GM12878 (cell line): ENCODE data around the gene NKX2-2. TPM values are rescaled to one million over a fixed set of nuclear protein-coding genes. Genes with fewer than 3 reads are reported as not detected.

ENCODE experiments used
- EGR1 ChIP-seq, 2 experiments: IDR thresholded peaks; 1 replicate in 1 of 2; 2 replicates in 1 of 2; pipeline ENCODE4 v1.6.1; 2011 to 2012; ENCODE audit warnings: low read depth in 2 of 2, low read length in 2 of 2, borderline replicate concordance in 1 of 2, mild to moderate bottlenecking in 1 of 2, moderate library complexity in 1 of 2
- HDAC6 ChIP-seq: fragments of 200-600 bp; sonication (generic); IDR thresholded peaks from one replicate; pipeline ENCODE4 v1.8.0; 2017; ENCODE audit warnings: antibody characterized with exemption; ENCODE audit not compliant: unreplicated experiment
- KAT2A ChIP-seq: conservative IDR thresholded peaks from 2 replicates; pipeline ENCODE4 v1.6.1; 2011; ENCODE audit warnings: low read depth, low read length; ENCODE audit not compliant: control insufficient read depth
- NFYA ChIP-seq: IDR thresholded peaks from 2 replicates; pipeline ENCODE4 v1.6.1; 2011; ENCODE audit warnings: low read depth, mild to moderate bottlenecking, low read length, improper control_type of control experiment, borderline replicate concordance
- PAX8 ChIP-seq: fragments of 450-650 bp; IDR thresholded peaks from 2 replicates; pipeline ENCODE4 v1.6.1; 2017; ENCODE audit warnings: mild to moderate bottlenecking, moderate library complexity
- RB1 ChIP-seq: fragments of 450-650 bp; formaldehyde crosslinking; IDR thresholded peaks from 2 replicates; pipeline ENCODE4 v1.6.1; 2017; ENCODE audit warnings: mild to moderate bottlenecking, borderline replicate concordance
- SMC3 ChIP-seq: IDR thresholded peaks from 2 replicates; pipeline ENCODE4 v1.6.1; 2011; ENCODE audit warnings: low read length, improper control_type of control experiment, borderline replicate concordance
- ZNF207 ChIP-seq: fragments of 450-650 bp; IDR thresholded peaks from 2 replicates; pipeline ENCODE4 v1.6.1; 2014; ENCODE audit warnings: antibody characterized with exemption, mild to moderate bottlenecking, borderline replicate concordance
- ZNF217 ChIP-seq: fragments of 450-650 bp; IDR thresholded peaks from 2 replicates; pipeline ENCODE4 v1.6.1; 2017; ENCODE audit warnings: antibody characterized with exemption, mild to moderate bottlenecking
- polyA plus RNA-seq, 11 experiments: library from polyadenylated mRNA; depleted of rRNA in 4 of 11; unstranded in 6 of 11; stranded (reverse) in 5 of 11; fragments of >200 nt; fragmentation: Nextera tagmentation in 4 of 11; fragmentation: Illumina TruSeq in 1 of 11; extraction: Ambion mirVana in 4 of 11; extraction: Trizol in 1 of 11; gene quantifications; 1 replicate in 1 of 11; 2 replicates in 10 of 11; pipeline versions ENCODE4 v1.2.1 to v1.2.3, GENCODE V29; 2011 to 2016; ENCODE audit warnings: inconsistent platforms in 2 of 11, missing spikeins in 2 of 11, low read depth in 1 of 11
- total RNA-seq, 4 experiments: library from RNA; depleted of rRNA in 3 of 4; stranded (reverse); fragments of >200 nt in 3 of 4; fragmentation: Illumina TruSeq in 1 of 4; extraction: Trizol in 1 of 4; gene quantifications; 2 replicates each; pipeline versions ENCODE4 v1.2.1 to v1.2.3, GENCODE V29; 2013 to 2021
- TF ChIP-seq, protein P1 (sequence below): fragments of 450-650 bp; formaldehyde crosslinking; IDR thresholded peaks from 2 replicates; pipeline ENCODE4 v1.4.0; 2020; ENCODE audit warnings: mild to moderate bottlenecking, moderate library complexity
- TF ChIP-seq, protein P2 (sequence below): fragments of 450-650 bp; IDR thresholded peaks from 2 replicates; pipeline ENCODE4 v1.6.1; 2017; ENCODE audit warnings: mild to moderate bottlenecking
- TF ChIP-seq, protein P3 (sequence below): fragments of 450-650 bp; conservative IDR thresholded peaks from 2 replicates; pipeline ENCODE4 v1.6.1; 2017; ENCODE audit warnings: mild to moderate bottlenecking, moderate library complexity
- TF ChIP-seq, protein P4 (sequence below): fragments of 450-650 bp; IDR thresholded peaks from 2 replicates; pipeline ENCODE4 v1.6.1; 2017; ENCODE audit warnings: mild to moderate bottlenecking, moderate library complexity
- TF ChIP-seq, protein P5 (sequence below): fragments of 450-650 bp; IDR thresholded peaks from 2 replicates; pipeline ENCODE4 v1.6.1; 2018; ENCODE audit warnings: mild to moderate bottlenecking, low read depth, moderate library complexity; ENCODE audit not compliant: partially characterized antibody
- TF ChIP-seq, protein P6 (sequence below): IDR thresholded peaks from 2 replicates; pipeline ENCODE4 v1.6.1; 2012; ENCODE audit warnings: low read depth, low read length, improper control_type of control experiment

The NKX2-2 gene
- total and polyA plus RNA-seq, 10 of the 15 experiments (the other 5 are each of a cell fraction or from before 2014, with no cell fraction given) = not detected

DNA sequence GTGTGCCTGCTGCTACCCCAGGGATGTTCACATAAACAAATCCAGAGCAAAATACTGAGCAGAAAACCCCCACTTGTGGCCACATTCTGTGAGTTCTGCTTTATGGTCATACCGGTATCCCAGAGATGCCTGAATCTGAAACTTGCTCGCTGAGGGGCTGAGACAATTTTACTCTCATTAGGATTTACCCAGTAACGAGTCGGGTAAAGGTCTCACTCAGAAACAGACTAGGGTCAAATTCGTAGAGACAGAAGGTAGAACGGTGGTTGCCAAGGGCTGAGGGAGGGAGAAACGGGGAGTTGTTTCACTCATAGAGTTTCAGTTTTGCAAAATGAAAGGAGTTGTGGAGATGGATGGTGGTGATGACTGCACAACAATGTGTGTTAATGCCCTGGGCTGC is 45.4 kb upstream of the NKX2-2 start (continued):
- TF ChIP-seq RB1 (no peak), KAT2A (no peak), SMC3 (no peak), NFYA (no peak), ZNF207 (no peak), EGR1 (IDR thresholded peaks at IDR 0.05; ENCODE audit: borderline replicate concordance in 1 of 2, low read depth in 2 of 2, low read length in 2 of 2) (no peak), ZNF217 (no peak), HDAC6 (no peak), PAX8 (no peak)
- TF ChIP-seq, protein P1, sequence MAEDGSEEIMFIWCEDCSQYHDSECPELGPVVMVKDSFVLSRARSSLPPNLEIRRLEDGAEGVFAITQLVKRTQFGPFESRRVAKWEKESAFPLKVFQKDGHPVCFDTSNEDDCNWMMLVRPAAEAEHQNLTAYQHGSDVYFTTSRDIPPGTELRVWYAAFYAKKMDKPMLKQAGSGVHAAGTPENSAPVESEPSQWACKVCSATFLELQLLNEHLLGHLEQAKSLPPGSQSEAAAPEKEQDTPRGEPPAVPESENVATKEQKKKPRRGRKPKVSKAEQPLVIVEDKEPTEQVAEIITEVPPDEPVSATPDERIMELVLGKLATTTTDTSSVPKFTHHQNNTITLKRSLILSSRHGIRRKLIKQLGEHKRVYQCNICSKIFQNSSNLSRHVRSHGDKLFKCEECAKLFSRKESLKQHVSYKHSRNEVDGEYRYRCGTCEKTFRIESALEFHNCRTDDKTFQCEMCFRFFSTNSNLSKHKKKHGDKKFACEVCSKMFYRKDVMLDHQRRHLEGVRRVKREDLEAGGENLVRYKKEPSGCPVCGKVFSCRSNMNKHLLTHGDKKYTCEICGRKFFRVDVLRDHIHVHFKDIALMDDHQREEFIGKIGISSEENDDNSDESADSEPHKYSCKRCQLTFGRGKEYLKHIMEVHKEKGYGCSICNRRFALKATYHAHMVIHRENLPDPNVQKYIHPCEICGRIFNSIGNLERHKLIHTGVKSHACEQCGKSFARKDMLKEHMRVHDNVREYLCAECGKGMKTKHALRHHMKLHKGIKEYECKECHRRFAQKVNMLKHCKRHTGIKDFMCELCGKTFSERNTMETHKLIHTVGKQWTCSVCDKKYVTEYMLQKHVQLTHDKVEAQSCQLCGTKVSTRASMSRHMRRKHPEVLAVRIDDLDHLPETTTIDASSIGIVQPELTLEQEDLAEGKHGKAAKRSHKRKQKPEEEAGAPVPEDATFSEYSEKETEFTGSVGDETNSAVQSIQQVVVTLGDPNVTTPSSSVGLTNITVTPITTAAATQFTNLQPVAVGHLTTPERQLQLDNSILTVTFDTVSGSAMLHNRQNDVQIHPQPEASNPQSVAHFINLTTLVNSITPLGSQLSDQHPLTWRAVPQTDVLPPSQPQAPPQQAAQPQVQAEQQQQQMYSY (CRISPR knock-in tag) = no peak
- TF ChIP-seq, protein P2, sequence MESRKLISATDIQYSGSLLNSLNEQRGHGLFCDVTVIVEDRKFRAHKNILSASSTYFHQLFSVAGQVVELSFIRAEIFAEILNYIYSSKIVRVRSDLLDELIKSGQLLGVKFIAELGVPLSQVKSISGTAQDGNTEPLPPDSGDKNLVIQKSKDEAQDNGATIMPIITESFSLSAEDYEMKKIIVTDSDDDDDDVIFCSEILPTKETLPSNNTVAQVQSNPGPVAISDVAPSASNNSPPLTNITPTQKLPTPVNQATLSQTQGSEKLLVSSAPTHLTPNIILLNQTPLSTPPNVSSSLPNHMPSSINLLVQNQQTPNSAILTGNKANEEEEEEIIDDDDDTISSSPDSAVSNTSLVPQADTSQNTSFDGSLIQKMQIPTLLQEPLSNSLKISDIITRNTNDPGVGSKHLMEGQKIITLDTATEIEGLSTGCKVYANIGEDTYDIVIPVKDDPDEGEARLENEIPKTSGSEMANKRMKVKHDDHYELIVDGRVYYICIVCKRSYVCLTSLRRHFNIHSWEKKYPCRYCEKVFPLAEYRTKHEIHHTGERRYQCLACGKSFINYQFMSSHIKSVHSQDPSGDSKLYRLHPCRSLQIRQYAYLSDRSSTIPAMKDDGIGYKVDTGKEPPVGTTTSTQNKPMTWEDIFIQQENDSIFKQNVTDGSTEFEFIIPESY = no peak
- TF ChIP-seq, protein P3, sequence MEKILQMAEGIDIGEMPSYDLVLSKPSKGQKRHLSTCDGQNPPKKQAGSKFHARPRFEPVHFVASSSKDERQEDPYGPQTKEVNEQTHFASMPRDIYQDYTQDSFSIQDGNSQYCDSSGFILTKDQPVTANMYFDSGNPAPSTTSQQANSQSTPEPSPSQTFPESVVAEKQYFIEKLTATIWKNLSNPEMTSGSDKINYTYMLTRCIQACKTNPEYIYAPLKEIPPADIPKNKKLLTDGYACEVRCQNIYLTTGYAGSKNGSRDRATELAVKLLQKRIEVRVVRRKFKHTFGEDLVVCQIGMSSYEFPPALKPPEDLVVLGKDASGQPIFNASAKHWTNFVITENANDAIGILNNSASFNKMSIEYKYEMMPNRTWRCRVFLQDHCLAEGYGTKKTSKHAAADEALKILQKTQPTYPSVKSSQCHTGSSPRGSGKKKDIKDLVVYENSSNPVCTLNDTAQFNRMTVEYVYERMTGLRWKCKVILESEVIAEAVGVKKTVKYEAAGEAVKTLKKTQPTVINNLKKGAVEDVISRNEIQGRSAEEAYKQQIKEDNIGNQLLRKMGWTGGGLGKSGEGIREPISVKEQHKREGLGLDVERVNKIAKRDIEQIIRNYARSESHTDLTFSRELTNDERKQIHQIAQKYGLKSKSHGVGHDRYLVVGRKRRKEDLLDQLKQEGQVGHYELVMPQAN = no peak
- TF ChIP-seq, protein P4, sequence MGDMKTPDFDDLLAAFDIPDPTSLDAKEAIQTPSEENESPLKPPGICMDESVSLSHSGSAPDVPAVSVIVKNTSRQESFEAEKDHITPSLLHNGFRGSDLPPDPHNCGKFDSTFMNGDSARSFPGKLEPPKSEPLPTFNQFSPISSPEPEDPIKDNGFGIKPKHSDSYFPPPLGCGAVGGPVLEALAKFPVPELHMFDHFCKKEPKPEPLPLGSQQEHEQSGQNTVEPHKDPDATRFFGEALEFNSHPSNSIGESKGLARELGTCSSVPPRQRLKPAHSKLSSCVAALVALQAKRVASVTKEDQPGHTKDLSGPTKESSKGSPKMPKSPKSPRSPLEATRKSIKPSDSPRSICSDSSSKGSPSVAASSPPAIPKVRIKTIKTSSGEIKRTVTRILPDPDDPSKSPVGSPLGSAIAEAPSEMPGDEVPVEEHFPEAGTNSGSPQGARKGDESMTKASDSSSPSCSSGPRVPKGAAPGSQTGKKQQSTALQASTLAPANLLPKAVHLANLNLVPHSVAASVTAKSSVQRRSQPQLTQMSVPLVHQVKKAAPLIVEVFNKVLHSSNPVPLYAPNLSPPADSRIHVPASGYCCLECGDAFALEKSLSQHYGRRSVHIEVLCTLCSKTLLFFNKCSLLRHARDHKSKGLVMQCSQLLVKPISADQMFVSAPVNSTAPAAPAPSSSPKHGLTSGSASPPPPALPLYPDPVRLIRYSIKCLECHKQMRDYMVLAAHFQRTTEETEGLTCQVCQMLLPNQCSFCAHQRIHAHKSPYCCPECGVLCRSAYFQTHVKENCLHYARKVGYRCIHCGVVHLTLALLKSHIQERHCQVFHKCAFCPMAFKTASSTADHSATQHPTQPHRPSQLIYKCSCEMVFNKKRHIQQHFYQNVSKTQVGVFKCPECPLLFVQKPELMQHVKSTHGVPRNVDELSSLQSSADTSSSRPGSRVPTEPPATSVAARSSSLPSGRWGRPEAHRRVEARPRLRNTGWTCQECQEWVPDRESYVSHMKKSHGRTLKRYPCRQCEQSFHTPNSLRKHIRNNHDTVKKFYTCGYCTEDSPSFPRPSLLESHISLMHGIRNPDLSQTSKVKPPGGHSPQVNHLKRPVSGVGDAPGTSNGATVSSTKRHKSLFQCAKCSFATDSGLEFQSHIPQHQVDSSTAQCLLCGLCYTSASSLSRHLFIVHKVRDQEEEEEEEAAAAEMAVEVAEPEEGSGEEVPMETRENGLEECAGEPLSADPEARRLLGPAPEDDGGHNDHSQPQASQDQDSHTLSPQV = no peak
- TF ChIP-seq, protein P5, sequence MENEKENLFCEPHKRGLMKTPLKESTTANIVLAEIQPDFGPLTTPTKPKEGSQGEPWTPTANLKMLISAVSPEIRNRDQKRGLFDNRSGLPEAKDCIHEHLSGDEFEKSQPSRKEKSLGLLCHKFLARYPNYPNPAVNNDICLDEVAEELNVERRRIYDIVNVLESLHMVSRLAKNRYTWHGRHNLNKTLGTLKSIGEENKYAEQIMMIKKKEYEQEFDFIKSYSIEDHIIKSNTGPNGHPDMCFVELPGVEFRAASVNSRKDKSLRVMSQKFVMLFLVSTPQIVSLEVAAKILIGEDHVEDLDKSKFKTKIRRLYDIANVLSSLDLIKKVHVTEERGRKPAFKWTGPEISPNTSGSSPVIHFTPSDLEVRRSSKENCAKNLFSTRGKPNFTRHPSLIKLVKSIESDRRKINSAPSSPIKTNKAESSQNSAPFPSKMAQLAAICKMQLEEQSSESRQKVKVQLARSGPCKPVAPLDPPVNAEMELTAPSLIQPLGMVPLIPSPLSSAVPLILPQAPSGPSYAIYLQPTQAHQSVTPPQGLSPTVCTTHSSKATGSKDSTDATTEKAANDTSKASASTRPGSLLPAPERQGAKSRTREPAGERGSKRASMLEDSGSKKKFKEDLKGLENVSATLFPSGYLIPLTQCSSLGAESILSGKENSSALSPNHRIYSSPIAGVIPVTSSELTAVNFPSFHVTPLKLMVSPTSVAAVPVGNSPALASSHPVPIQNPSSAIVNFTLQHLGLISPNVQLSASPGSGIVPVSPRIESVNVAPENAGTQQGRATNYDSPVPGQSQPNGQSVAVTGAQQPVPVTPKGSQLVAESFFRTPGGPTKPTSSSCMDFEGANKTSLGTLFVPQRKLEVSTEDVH = no peak
- TF ChIP-seq, protein P6, sequence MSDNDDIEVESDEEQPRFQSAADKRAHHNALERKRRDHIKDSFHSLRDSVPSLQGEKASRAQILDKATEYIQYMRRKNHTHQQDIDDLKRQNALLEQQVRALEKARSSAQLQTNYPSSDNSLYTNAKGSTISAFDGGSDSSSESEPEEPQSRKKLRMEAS = no peak
